GM23248 (cell line): ENCODE measurements around the gene MARK3.

ENCODE experiments used
- EZH2 ChIP-seq: fragments of 200-600 bp; sonication (generic); IDR thresholded peaks from 2 replicates; pipeline ENCODE4 v1.6.1; 2018; ENCODE audit warnings: antibody characterized with exemption, mild to moderate bottlenecking; ENCODE audit not compliant: insufficient read depth, poor library complexity, severe bottlenecking
- EZH2phosphoT487 ChIP-seq: fragments of 200-600 bp; sonication (generic); IDR thresholded peaks from 2 replicates; pipeline ENCODE4 v1.6.1; 2018; ENCODE audit warnings: antibody characterized with exemption, moderate library complexity, mild to moderate bottlenecking, low read depth; ENCODE audit not compliant: insufficient read depth

DNA sequence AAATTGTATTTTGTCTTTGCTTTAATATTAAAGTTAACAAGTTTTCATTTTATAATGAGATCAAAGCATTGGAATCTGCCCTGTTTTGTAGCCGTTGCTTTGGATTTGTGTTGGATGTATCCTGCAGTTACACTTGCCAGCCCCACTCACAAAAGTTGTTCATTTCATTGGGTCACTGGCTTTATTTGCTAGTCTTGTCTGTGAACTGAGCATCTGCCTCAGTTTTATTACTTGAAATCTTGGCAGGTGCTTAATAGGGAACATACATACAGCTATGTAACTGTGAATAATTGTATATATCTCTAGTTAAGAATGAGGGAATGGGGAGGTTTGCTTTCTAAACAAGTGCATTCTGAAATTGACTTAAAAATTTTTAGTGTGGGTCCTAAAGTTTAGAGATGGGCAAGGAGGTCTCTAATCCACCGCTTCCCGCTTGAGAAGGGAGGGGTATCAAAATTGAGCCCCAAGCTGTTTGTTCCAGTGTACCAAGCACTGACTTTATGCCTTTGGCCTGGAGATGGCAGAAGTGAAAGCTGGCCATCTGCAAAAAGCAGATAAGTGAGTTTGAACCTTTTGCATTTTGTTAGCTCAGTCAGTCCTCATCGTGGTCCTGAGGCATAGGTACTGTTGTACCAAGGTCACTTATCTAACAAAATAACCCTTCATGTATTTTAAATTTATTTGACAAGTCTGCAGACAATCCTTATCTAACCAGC lies 41.9 kb upstream of the MARK3 start:
- TF ChIP-seq EZH2 (no peak), EZH2phosphoT487 (no peak)
